ENCODE data around the gene CCDC149. TPM values are rescaled to one million over a fixed set of nuclear protein-coding genes. Genes with fewer than 3 reads are reported as not detected.

Gene CCDC149
- total and polyA plus RNA-seq, 2 donors (not counting 1 experiment from before 2014, with no cell fraction given) = not detected

DNA sequence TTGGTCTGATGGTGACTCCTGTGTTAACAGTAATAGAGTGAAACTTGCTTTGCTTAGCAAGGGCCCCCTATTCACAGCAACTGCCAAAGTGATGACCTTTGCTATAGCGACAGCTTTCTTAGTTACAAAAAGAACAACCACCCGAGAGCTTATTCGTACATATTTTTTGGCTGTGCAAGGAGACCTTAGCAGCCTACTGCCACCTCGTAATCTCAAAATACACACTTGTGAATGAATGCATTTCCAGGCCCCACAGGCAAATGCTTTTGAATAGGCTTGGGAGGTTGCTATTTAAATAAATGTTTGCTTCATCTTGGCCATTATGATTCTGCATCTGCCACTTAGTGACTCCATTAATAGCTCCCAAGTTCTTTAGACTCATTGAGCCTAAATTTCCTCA, 47.4 kb downstream of the CCDC149 start:
- no peaks in the 10 kb centered on the region for H4K20me1 ChIP-seq (ENCODE audit: control insufficient read depth, insufficient read depth, low read length, poor library complexity, severe bottlenecking)
- no peak overlapping the region for H3K4me3 ChIP-seq (ENCODE audit: control extremely low read depth in 1 of 5, extremely low read depth in 1 of 5, insufficient read depth in 1 of 5, low read depth in 2 of 5, low read length in 4 of 5)
- peaks cover 6% of the 10 kb centered on the region for H3K9me3 Mint-ChIP-seq (ENCODE audit: insufficient read depth)
- ATAC-seq (ENCODE audit: low read depth) (no peak), DNase-seq (no peak)
- intact Hi-C loops (cut with micrococcal nuclease) = no loop called here
- ChIA-PET POLR2A (no interaction called here), CTCF (interaction anchor here (0.6 kb wide), 1 partner anchor 454 kb away, joined by 7 read pairs; no protein-coding TSS in a partner anchor)
- no peaks in the 10 kb centered on the region for H3K79me2 ChIP-seq (ENCODE audit: control insufficient read depth, insufficient read depth, low read length)
- no peaks in the 10 kb centered on the region for H3K4me1 ChIP-seq (ENCODE audit: control insufficient read depth in 2 of 2, insufficient read depth in 2 of 2, low read length in 2 of 2)
- H3K27me3 ChIP-seq (replicated peaks in 1 of 4; ENCODE audit: control extremely low read depth in 1 of 4, control insufficient read depth in 3 of 4, insufficient read depth in 4 of 4, low read length in 3 of 4) = no peaks in the 10 kb centered on the region
- H3K27ac Mint-ChIP-seq = no peak overlapping the region
- H3K27me3 Mint-ChIP-seq = peaks cover 5% of the 10 kb centered on the region
- no peak overlapping the region for H3K9ac ChIP-seq (ENCODE audit: low read length)
- no peak overlapping the region for H3K4me2 ChIP-seq (replicated peaks; ENCODE audit: low read depth, low read length, poor library complexity, severe bottlenecking)
- H3K4me1 Mint-ChIP-seq = no peaks in the 10 kb centered on the region
- H3K9me3 ChIP-seq (ENCODE audit: control extremely low read depth in 1 of 3, control insufficient read depth in 2 of 3, insufficient read depth in 1 of 3, low read length in 2 of 3) = peaks cover 0 to 4% (median 0%) of the 10 kb centered on the region in 3 donors
- no peak overlapping the region for H3K27ac ChIP-seq (ENCODE audit: low read length in 2 of 2)
- H3K36me3 ChIP-seq (replicated peaks in 1 of 2; ENCODE audit: control extremely low read depth in 1 of 2, control insufficient read depth in 1 of 2, extremely low read depth in 1 of 2, insufficient read depth in 2 of 2, low read length in 1 of 2) = no peaks in the 10 kb centered on the region
- no peak overlapping the region for H3K4me3 Mint-ChIP-seq
- 96% methylated on average over 3 of the region's 4 CpGs for WGBS (ENCODE audit: insufficient coverage)
- TF ChIP-seq, protein P1, sequence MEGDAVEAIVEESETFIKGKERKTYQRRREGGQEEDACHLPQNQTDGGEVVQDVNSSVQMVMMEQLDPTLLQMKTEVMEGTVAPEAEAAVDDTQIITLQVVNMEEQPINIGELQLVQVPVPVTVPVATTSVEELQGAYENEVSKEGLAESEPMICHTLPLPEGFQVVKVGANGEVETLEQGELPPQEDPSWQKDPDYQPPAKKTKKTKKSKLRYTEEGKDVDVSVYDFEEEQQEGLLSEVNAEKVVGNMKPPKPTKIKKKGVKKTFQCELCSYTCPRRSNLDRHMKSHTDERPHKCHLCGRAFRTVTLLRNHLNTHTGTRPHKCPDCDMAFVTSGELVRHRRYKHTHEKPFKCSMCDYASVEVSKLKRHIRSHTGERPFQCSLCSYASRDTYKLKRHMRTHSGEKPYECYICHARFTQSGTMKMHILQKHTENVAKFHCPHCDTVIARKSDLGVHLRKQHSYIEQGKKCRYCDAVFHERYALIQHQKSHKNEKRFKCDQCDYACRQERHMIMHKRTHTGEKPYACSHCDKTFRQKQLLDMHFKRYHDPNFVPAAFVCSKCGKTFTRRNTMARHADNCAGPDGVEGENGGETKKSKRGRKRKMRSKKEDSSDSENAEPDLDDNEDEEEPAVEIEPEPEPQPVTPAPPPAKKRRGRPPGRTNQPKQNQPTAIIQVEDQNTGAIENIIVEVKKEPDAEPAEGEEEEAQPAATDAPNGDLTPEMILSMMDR (IDR thresholded peaks at IDR 0.05) = no peak
- no peak for TF ChIP-seq EZH2 (IDR thresholded peaks at IDR 0.05; ENCODE audit: borderline replicate concordance, insufficient read depth, low read depth, low read length, poor library complexity, severe bottlenecking)
- no peak overlapping the region for H2AFZ ChIP-seq (ENCODE audit: insufficient read depth, low read depth, low read length, poor library complexity, severe bottlenecking)

DNA sequence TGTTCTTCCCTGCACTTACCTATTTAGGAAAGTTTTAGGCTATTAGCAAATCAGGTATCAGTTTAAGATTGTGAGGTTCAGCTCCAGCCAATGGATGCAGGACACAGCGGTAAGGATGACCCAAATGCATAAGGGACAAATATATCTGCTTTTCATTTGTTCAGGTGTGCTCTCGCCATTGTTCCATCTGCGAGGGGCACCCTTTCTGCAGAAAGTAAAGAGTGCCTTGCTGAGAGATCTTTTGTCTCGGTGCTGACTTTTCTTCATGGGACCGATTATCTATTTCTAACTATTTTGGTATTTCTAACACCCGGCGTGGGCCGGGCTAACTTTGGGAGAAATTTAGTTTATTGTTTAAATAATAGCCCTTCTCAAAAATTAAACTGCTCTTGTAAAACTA, 49.0 kb downstream of the CCDC149 start:
- no peak overlapping the region for H3K27ac ChIP-seq (ENCODE audit: low read length in 2 of 2)
- no peak overlapping the region for H3K4me2 ChIP-seq (replicated peaks; ENCODE audit: low read depth, low read length, poor library complexity, severe bottlenecking)
- no peaks in the 10 kb centered on the region for H3K4me1 ChIP-seq (ENCODE audit: control insufficient read depth in 2 of 2, insufficient read depth in 2 of 2, low read length in 2 of 2)
- intact Hi-C loops (cut with micrococcal nuclease) = no loop called here
- Mint-ChIP-seq H3K4me3 (no peak overlapping the region), H3K4me1 (no peaks in the 10 kb centered on the region), H3K27ac (no peak overlapping the region), H3K27me3 (peaks cover 5% of the 10 kb centered on the region), H3K9me3 (ENCODE audit: insufficient read depth) (peaks cover 6% of the 10 kb centered on the region)
- ATAC-seq (ENCODE audit: low read depth) (no peak), DNase-seq (no peak)
- POLR2A ChIA-PET = no interaction called here
- H3K27me3 ChIP-seq (replicated peaks in 1 of 4; ENCODE audit: control extremely low read depth in 1 of 4, control insufficient read depth in 3 of 4, insufficient read depth in 4 of 4, low read length in 3 of 4) = no peaks in the 10 kb centered on the region
- no peak overlapping the region for H2AFZ ChIP-seq (ENCODE audit: insufficient read depth, low read depth, low read length, poor library complexity, severe bottlenecking)
- H4K20me1 ChIP-seq (ENCODE audit: control insufficient read depth, insufficient read depth, low read length, poor library complexity, severe bottlenecking) = no peaks in the 10 kb centered on the region
- no peak overlapping the region for H3K4me3 ChIP-seq (ENCODE audit: control extremely low read depth in 1 of 5, extremely low read depth in 1 of 5, insufficient read depth in 1 of 5, low read depth in 2 of 5, low read length in 4 of 5)
- TF ChIP-seq, protein P1 (IDR thresholded peaks at IDR 0.05) = no peak
- TF ChIP-seq EZH2 (IDR thresholded peaks at IDR 0.05; ENCODE audit: borderline replicate concordance, insufficient read depth, low read depth, low read length, poor library complexity, severe bottlenecking) = no peak
- WGBS (ENCODE audit: insufficient coverage) = 100% methylated on average over 3 of the region's 8 CpGs
- H3K9ac ChIP-seq (ENCODE audit: low read length) = no peak overlapping the region
- CTCF ChIA-PET = no interaction called here
- no peaks in the 10 kb centered on the region for H3K36me3 ChIP-seq (replicated peaks in 1 of 2; ENCODE audit: control extremely low read depth in 1 of 2, control insufficient read depth in 1 of 2, extremely low read depth in 1 of 2, insufficient read depth in 2 of 2, low read length in 1 of 2)
- H3K9me3 ChIP-seq (ENCODE audit: control extremely low read depth in 1 of 3, control insufficient read depth in 2 of 3, insufficient read depth in 1 of 3, low read length in 2 of 3) = peaks cover 0 to 4% (median 0%) of the 10 kb centered on the region in 3 donors
- H3K79me2 ChIP-seq (ENCODE audit: control insufficient read depth, insufficient read depth, low read length) = no peaks in the 10 kb centered on the region
